ENCODE data around the gene CST5. TPM values are rescaled to one million over a fixed set of nuclear protein-coding genes. Genes with fewer than 3 reads are reported as not detected.

Gene CST5
- total RNA-seq, 1 donor from 2014 or later, result not detected

DNA sequence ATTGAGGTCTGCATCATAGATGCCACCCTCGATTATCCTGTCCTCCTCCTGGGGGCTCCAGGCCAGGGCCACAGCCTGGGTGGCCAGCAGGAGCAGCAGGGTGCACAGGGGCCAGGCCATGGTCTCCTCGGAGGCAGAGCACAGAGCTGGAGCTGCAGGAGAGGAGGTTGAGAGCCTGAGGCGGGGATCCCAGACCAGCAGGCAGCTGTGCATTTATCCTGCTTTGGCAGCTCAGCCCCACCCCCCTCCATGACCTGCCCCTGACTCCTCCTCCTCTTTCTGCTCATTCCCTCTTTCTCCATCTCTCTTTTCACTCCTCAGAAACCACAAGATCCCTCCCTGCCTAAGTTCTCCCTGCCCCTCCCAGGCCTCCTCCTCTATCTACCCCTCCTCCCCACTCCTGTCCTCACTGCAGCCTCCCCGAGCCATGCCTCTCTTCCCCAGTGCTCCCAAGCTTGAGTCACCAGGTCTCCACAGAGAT, 53.0 kb downstream of the CST5 start, which contains the start of gene CST2:
Gene CST2 (minus strand): TSS at position 189 of the 481 bp plus-strand sequence. CDS start 69 bp downstream, at position 120.
- no peak for DNase-seq (ENCODE audit: low spot score)
- Mint-ChIP-seq H3K36me3 (ENCODE audit: low read depth, unreplicated experiment) (no peaks in the 10 kb centered on the region), H3K9me3 (ENCODE audit: unreplicated experiment) (no peaks in the 10 kb centered on the region), H3K27ac (ENCODE audit: unreplicated experiment) (no peak within 1 kb of the TSS), H3K4me1 (ENCODE audit: unreplicated experiment) (peaks cover under 1% of the 10 kb centered on the region), H3K4me3 (ENCODE audit: unreplicated experiment) (no peak within 1 kb of the TSS), H3K27me3 (ENCODE audit: unreplicated experiment) (peaks cover 8% of the 10 kb centered on the region)
- TF ChIP-seq, protein P1, sequence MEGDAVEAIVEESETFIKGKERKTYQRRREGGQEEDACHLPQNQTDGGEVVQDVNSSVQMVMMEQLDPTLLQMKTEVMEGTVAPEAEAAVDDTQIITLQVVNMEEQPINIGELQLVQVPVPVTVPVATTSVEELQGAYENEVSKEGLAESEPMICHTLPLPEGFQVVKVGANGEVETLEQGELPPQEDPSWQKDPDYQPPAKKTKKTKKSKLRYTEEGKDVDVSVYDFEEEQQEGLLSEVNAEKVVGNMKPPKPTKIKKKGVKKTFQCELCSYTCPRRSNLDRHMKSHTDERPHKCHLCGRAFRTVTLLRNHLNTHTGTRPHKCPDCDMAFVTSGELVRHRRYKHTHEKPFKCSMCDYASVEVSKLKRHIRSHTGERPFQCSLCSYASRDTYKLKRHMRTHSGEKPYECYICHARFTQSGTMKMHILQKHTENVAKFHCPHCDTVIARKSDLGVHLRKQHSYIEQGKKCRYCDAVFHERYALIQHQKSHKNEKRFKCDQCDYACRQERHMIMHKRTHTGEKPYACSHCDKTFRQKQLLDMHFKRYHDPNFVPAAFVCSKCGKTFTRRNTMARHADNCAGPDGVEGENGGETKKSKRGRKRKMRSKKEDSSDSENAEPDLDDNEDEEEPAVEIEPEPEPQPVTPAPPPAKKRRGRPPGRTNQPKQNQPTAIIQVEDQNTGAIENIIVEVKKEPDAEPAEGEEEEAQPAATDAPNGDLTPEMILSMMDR (IDR thresholded peaks at IDR 0.05; ENCODE audit: unreplicated experiment), result no peak

Other genes starting within 250 kb of the CST5 start
- 40.6 TPM for gene CST3, start 241.8 kb downstream of the CST5 start, total RNA-seq (ENCODE audit: unreplicated experiment)
- not detected for gene CST4, start 190.7 kb downstream of the CST5 start, total RNA-seq (ENCODE audit: unreplicated experiment)
- 130 TPM for gene CST1, start 128.8 kb downstream of the CST5 start, total RNA-seq (ENCODE audit: unreplicated experiment)
- gene CST2, start 53.0 kb downstream of the CST5 start, total RNA-seq (ENCODE audit: unreplicated experiment), result not detected
- gene GGTLC1, start 109.0 kb upstream of the CST5 start, total RNA-seq (ENCODE audit: unreplicated experiment), result not detected

Measured in endothelial cell (in vitro differentiated cells).